ENCODE results near the gene ZFAND5.

The ZFAND5 gene

DNA sequence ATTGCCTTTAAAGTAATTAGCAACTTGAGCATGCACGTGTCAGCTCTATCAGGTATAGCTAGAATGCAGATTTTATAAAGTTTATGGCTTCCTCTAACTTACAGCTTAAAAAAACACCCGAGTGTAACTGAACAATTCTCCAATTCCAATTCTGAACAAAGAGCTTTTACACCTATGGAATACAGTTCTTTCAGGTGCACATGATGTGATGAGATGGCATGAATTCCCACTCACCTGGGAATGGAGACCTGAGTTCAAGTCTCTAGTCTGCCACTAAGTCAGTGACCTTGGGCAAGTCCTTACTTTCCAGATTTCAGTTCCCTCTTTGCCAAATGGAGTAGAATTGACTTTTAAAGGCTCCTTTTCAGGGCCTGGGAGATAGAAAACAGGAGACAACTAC lies 1.8 kb downstream of the ZFAND5 start:
- no peak for DNase-seq (ENCODE audit: low read depth in 1 of 2, low spot score in 1 of 2)

DNA sequence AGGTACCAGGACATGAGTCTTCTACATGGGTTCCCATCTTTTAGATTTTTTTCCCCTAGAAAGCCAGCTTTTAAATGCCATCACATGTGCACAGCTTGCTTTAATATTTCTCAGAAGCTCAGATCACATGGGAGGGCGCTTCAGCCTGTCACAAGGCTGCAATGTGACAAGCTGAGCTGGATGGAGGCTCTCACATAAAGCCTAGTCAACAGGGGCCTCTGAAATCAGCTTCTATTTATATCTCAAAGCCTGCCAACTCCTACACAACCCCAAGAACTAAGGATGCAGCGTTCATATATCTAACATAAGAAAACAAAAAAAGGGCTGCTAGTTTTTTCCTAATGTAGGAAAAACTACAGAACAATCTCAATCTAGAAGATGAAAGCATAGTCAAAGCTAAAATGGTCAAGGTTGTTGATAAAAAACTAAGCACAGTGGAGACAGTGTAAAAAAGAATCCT lies 2.3 kb downstream of the ZFAND5 start:
- peak; percentile 4 to 45 for DNase-seq (ENCODE audit: low read depth in 1 of 2, low spot score in 1 of 2)

DNA sequence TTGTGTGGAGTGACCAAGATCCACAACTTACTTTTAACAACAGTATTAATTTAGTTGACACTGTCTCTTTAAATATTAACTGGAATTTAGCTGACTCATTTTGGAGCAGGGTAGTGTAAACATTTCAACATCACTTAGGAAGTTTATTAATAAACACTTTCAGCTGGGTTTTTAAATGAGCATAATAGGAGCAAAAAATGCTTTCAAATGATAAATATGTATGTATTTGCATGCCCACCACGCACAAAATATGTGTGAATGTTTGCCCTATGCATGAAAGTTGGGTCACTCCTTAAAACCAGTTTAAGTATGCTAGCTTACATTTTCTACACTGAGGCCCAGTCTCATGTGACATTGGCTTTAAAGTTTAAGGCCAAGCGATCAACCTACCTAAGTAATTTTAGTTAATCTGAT lies 2.9 kb downstream of the ZFAND5 start:
- no peak for DNase-seq (ENCODE audit: low read depth in 1 of 2, low spot score in 1 of 2)

DNA sequence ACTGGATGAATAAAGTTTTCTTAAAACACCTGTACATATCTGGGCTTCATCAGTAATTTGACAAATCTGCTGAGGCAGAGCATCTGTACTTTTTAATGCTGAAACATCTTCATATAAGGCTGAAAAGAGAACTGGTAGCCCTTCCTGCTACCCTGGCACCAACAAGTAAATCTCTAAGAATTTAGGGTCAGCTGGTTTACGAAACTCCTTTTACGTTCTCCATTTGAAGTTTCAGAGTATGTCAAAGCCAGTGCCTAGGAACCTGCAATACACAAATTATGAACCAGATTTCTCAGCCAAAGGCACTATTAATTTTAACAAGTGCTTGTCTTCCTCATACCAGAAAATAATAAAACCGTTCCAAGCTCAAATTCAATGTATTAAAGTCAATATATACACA lies 3.8 kb downstream of the ZFAND5 start:
- no peak for DNase-seq (ENCODE audit: low read depth in 1 of 2, low spot score in 1 of 2)

DNA sequence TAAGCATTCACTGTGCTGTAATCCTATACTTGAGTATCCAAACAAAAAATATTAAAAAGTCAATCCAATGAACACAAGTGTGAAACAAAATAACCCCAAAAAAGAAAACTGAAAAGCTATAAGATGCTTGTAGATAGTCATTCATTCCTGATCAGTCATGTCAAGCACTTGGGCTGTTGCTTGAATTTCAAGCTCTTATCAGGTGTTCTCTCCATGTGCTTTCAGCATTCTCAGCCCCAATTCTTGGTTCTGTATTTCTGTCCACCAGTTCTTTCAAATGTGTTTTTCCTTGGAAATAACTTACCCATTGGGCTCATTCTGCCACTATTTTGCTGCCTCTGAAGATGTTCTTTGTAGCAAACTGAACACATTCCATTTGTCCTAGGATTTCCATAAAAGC lies 4.7 kb downstream of the ZFAND5 start:
- no peak for DNase-seq (ENCODE audit: low read depth in 1 of 2, low spot score in 1 of 2)

DNA sequence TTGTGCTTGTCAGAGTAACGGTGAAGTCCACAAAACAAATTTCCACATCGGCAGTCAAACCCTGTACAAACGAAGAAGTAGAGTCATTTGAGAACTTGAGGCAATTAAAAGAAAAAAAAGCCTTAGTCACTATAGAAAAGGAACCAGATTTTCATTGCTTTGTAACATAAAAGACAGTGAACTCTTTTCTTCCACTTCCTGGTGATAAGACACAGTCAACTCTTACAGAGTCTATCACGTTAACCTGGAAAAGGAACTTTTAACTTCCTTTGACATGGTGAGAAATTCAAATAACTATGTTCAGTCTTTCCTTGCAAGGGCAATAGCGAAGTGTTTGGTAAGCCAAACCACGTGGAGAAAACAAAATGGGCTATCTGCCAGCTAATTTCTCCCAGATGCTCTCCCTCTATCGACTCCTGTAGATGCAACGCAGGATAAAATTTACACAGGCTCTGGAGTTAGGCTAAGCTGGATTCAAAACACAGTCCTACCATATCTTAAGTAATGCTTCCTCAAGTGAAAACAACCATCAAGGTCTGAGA lies 8.9 kb downstream of the ZFAND5 start:
- DNase-seq (ENCODE audit: low read depth in 1 of 2, low spot score in 1 of 2), result no peak

DNA sequence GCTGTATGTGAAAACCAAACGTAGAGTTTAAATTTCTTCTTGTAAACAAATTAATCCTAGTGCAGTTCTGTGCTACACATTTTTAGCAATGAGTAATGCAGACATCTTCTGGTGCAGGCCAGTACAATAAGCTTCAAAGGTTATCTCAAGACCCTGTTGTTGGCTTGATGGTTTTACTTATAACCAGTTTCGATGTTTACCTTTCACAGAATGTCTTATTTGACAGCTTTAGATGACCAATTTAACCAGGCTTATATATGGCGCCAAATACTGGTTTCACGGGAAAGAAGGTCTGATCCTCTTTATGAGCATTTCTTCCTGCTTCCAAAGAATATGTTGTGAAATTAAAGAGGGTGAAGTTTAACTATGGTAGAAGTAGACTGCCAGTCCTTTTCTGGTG lies 9.9 kb downstream of the ZFAND5 start:
- DNase-seq (ENCODE audit: low read depth in 1 of 2, low spot score in 1 of 2), result no peak

DNA sequence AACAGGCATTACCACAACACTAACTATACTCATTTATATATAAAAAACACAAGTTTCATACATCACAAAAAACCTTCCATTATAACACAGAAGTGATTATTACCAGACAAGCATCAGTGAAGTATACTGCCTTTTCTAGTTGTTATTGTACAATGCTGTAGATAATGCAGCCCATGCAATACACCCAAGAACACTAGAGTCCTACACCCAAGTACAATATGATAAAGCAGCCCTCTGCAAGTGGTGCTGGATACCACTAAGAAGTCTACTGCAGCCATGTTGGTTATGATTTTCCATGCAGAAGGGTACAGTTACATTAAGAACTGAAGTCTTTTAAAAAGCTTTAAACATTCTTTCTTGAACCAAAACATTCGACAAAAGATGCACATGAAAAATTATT lies 10.3 kb downstream of the ZFAND5 start:
- no peak for DNase-seq (ENCODE audit: low read depth in 1 of 2, low spot score in 1 of 2)

DNA sequence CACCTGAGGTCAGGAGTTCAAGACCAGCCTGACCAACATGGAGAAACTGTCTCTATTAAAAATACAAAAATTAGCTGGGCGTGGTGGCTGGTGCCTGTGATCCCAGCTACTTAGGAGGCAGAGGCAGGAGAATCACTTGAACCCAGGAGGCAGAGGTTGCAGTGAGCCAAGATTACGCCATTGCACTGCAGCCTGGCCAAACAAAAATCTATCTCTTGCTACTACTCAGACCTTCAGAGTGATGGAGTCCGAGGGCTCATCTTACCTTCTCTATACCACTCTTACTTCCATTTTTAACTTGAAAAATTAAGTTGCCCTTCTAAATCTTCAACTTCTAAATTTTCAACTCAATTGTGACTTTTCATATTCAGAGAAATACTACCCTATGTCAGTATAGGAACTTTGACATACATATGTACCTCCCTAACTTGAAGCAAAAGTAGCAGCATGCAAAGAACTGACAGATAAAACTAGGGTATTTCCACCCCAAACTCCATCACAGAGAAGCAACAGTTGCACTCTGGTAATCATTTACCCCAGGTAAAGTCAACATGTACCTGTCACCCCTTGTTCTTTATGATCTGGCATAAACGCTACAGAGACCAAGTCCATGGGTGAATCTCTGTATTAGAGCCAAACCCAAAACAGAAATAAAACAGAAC lies 11.4 kb downstream of the ZFAND5 start:
- no peak for DNase-seq (ENCODE audit: low read depth in 1 of 2, low spot score in 1 of 2)

DNA sequence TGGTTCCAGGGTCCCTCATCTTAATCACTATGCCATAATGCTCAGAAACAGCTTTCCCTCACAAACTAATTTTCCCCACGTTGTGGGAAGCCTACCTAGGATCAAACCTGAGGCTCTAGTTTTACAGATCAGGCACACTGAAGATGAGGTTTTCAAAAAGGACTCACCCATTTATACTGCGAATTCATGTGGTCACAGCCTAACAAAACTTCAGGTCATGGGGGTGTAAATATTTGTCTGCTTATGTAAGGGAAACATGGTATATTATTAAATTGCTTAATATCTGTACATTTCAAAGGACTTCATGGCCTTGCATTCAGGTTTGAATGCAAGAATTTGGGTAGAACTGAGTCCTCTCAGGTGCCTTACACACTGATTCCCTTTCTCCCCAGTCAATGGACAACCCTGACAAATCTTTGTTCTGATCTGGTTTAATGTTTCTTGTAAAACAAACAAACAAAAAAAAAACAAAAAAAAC lies 12.1 kb downstream of the ZFAND5 start:
- DNase-seq (ENCODE audit: low read depth in 1 of 2, low spot score in 1 of 2), result no peak

DNA sequence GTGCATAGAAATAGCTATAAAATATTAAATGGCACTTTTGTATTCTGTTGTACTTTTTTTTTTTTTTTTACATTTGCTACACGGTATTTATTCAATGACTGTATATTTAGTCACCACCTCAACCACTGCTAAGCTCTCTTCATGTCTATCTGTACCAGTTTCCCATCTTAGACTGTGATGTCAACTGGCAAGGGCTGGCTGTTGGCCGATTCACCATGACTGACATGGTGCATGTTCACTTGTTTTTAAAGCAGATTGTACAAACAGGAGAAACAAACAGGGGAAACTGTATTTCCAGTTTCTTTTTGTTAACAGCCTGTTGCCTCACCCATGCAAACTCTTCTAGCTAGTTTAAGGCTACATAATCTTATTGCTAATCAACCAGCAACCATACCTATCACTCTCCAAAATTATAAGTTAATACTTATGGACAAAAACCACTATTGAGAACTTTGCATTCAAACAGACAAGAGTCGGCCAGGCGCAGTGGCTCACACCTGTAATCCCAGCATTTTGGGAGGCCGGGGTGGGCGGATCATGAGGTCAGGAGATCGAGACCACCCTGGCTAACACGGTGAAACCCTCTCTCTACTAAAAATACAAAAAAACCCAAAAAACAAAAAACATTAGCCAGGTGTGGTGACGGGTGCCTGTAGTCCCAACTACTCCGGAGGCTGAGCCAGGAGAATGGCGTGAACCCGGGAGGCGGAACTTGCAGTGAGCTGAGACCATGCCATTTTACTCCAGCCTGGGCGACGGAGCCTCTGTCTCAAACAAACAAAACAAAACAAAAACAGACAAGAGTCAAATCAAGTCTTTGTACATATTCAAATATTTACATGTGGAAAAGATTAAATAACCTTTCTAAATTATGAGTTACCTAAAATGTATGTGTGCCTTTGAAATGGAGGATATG lies 13.2 kb downstream of the ZFAND5 start:
- DNase-seq (ENCODE audit: low read depth in 1 of 2, low spot score in 1 of 2), result no peak

DNA sequence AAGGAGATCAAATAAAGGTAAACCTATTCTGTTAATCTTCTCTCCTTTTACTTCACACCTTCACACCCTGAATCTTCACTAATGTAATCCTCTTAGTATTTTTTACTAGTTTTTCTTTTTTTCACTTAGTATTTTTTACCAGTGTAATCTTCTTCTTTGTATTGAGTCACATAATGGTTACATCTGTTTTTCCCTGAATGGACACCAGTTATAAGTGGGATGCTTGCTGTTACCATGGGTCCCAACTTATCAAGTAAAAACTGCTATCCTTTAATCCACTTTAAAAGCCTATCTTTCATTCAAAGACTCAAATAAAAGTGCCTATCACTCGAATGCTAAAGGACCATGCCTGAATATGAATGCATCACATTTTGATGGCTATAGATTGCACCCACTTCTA lies 15.1 kb downstream of the ZFAND5 start:
- no peak for DNase-seq (ENCODE audit: low read depth in 1 of 2, low spot score in 1 of 2)

DNA sequence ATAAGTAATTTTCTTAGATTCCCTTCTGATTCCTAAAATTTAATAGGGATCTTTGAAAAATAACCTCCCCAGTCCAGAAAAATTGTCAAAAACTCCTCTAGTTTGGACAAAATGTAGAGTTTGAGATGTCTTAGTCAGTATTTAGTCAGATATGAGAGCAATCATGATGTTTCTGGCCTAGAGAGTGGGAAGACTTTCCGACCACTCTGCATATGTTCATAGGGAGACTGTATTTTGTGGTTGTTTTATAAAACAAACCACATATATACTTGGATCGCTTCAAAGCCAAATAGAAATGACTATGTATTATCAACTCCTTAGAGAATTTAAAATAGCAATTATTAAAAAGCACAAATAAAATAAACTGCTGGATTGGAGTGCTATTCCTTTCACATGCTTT lies 15.8 kb downstream of the ZFAND5 start:
- DNase-seq (ENCODE audit: low read depth in 1 of 2, low spot score in 1 of 2), result no peak

DNA sequence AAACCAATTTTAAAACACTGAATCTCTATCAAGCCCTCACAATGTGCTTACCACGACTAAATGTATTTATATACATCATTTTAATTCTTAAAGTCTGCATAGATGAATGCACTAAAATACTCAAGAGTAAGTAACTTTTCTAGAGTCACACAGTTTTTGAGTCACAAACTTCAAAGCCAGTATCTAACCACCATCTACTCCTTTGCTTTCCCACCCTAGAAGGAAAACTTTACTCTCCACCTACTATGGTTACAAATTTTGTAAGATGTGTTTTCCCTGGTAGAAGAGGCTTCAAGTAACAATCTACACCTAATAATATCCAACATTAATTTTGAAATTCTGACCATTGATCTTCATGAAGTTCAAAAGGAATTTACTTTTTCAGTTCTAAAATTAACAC lies 18.7 kb downstream of the ZFAND5 start:
- no peak for DNase-seq (ENCODE audit: low read depth in 1 of 2, low spot score in 1 of 2)

DNA sequence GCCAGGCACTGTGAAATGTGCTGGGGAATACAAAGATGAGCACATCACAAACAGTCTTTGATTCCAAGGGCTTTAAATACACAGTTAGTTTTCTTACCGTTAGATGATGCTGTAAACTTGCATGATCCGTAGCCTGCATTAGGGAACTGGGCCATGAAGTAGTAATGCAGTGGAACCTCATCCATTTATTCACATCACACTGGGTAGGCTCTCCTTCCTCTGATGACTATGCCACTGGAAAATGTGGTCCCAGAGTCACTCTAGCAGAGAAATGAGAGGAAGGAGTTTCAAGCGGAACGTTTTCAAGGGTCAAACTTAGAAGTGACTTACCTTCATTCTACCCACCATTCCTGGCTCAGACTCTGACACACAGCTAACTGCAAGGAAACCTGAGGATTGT lies 26.4 kb downstream of the ZFAND5 start:
- DNase-seq (ENCODE audit: low read depth in 1 of 2, low spot score in 1 of 2), result no peak

DNA sequence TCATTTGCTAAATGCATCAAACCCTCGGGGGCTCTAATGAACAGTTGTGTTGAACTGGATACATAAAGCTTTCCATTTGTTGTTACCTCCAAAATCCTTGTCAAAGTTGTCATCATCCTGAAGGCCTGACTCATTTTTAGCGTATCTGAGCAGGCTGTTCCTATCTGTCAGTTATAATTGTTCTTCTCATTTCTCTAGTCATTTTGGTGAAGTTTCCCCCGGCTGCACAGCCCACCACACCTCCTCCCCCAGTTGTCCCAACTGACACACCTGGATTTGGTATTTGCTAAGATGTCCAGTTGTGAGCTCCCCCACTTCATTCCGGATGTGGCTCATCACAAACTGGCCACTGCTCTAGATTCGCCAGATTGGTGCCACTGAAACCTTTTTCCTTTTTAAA lies 27.7 kb downstream of the ZFAND5 start:
- no peak for DNase-seq (ENCODE audit: low read depth in 1 of 2, low spot score in 1 of 2)

DNA sequence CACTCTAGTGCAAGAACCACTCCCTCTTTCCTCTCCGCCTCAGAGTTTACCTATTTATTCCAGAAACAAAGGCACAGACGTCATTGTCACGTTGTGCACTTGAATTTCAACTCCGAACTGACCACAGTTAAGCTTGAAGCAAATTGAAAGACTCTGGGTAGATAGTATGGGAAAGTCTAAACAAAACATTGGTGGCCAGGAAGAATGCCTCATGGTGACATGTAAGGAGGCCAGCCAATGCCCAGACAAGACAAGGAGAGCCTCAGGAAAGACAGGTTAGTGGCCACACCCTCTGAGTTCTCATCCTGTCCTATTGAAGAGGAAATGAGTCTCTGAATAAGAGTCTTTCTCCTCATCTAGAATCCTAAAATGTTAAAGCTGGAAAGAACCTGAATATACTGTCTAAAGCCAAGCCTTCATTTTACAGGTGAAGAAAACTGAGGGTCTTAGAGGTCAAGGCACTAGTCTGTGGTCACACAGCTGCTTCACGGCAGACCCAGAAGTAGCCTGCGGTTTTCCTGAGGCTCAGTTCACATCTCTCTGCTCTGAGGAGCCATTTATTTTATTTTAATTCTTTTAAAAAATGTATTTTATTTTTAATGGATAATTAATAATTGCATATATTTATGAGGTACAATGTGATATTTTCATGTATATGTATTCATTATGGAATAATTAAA lies 30.2 kb downstream of the ZFAND5 start:
- no peak for DNase-seq (ENCODE audit: low read depth in 1 of 2, low spot score in 1 of 2)

DNA sequence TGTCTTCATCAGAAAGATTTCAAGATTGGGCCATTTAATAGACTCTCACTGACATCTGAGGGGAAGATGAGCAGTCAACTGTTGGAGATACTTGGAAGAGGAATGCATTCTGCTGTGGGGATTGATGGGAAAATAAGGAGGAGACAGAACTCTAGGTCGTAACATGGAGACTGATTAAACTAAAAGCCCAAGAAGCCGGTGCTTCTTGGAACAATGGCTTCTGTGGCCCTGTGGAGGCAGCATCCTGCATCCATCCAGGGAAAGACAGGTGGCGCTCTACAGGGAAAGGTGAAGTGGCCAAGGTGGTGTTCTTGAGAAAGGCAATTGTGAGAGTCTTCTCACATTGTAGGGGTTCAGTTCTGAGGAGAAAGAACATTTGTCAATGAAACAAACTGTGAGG lies 31.3 kb downstream of the ZFAND5 start:
- DNase-seq (ENCODE audit: low read depth in 1 of 2, low spot score in 1 of 2), result no peak

DNA sequence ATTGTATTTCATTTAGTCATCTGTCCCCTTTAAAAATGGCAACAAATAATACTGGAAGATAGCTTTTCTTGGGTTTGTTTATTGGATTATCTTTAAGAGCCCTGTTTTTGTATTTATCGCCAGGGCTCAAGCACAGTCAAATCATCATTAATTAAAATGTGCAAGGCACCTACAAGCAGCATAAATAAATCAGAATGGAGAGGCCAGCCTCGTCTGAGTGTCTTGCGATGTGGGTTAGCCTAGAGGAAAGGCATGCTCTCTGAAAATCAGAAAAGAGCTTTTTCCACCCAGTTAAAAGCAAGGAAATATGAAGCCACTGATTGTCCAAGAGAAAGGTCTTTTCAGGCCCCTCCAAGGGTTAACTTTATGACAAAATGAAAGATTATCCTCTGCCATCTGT lies 31.8 kb downstream of the ZFAND5 start:
- DNase-seq (ENCODE audit: low read depth in 1 of 2, low spot score in 1 of 2), result no peak

DNA sequence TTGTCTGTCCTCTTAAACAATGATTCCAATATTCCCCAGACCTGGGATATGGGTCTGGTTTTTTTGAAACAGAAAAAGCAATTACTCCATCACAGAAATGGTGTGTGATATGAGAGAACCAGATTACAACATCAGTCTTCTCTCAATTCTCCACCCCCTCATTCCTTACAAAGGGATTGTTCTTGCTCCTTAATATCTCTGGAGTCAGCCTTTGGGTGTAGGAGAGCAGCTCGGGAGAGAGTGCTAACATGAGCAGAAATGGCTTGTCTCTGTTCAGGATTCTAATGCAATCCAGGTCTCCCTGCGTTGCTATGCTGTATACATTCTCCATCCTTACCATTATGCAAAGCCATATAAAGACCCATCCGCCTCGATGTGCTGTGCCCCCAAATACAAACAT lies 32.7 kb downstream of the ZFAND5 start:
- DNase-seq (ENCODE audit: low read depth in 1 of 2, low spot score in 1 of 2), result no peak

DNA sequence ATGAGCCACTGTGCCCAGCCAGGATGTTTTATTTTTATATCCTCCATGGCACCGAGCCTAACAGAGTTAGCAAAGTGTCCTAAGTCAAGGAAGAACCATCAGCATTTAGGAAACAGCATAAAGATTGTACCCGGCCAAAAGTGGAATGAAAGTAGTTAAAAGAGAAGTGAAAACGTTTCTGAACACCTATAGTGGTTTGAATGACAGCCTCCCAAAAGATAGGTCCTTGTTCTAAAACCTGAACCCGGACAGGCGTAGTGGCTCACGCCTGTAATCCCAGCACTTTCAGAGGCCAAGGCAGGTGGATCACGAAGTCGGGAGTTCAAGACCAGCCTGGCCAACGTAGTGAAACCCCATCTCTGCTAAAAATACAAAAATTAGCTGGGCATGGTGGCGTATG lies 37.4 kb downstream of the ZFAND5 start:
- no peak for DNase-seq (ENCODE audit: low read depth in 1 of 2, low spot score in 1 of 2)

DNA sequence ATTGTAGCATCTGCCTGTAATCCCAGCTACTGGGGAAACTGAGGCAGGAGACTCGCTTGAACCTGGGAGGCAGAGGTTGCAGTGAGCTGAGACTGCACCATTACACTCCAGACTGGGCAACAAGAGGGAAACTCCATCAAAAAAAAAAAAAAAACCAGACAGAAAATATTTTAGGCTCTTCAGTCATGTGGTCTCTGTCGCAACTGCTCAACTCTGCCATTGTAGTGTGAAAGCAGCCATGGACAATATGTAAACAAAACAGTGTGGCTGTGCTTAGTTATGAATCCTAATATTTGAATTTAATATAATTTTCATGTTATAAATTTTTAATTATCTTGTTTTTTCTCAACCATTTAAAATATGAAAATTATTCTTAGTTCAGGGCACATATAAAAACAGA lies 38.4 kb downstream of the ZFAND5 start:
- DNase-seq (ENCODE audit: low read depth in 1 of 2, low spot score in 1 of 2), result no peak
